Stimulated activated CD8-positive, alpha-beta memory T cell treated with anti-CD3 and anti-CD28 coated beads, Interleukin-4, amount 100 ng/mL, for 4 hours (primary cell): ENCODE data around the gene CHST8.
"Not testable (repeated sequence)": the region's sequence is repeated elsewhere in the genome, so short reads cannot be mapped to it uniquely, and the experiment has no call there.

Experiments used
- DNase-seq, 2 donors: peaks; one replicate each; pipeline ENCODE4 v3.0.0-alpha.2; 2020; ENCODE audit warnings: low read depth in 2 of 2, low spot score in 1 of 2

The CHST8 gene

GRCh38 chr19:33688171-33688992, 66.6 kb downstream of the CHST8 start:
- DNase-seq: no peak

GRCh38 chr19:33689138-33689746, 67.5 kb downstream of the CHST8 start:
- DNase-seq: no peak

DNA sequence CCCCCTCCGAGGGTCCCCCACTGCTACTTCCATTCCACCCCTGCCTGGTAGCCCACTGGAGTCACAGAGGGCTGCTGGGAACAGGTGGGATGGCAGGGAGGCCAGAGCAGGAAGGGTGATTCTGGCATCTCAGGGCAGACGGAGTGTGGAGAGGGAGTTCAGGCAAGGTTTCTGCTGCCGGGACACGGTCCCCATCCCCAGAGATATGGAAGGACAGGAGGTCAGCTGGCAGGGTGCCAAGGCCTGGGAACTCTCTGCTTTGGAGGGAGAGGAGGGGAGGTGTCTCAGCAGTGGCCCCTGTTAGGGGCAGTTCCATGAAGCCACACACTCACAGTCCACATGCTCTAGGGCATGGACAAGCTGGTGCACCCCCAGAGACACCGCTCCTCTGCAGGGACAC, 68.1 kb downstream of the CHST8 start:
- no peak for DNase-seq

GRCh38 chr19:33690378-33691029, 68.8 kb downstream of the CHST8 start:
- no peak for DNase-seq

GRCh38 chr19:33691030-33691427, 69.3 kb downstream of the CHST8 start:
- DNase-seq: no peak

DNA sequence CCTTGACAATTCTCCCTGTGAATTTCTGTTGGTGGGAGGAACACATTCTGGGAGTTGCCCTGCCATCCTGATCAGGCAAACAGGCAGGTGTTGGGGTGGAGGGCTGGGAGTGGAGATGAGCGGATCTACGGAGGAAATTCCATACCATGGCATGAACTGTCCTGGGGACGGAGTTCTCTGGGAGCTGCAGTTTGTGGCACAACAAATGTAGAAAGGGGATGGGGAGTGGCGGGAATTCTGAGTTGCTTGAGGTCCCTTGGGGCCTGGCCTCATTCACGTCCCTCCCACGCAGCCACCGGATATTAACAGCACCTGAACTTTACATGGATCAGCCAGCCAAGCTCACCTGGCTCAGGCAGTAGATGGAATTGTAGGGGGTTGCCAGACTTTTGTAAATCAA, 70.0 kb downstream of the CHST8 start:
- DNase-seq: no peak

DNA sequence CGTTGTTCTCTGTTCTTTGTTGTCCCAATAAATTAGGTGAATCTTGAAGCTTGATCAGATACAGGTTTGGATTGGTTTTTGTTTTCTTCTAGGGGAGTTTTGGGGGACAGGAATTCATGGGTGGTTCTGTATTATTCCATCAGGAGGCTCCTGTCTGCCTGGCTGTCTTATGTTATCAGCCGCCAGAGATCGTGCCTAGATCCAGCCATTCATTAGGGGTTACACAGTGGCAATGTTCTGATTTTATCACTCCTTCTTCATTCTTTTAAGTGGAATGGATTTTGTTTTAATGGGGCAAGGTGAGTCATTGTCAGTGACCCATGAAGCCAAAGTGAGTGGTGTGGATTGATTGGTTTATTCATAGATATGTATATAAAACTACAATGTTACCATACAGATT, 71.9 kb downstream of the CHST8 start:
- no peak for DNase-seq

GRCh38 chr19:33695547-33695946, 73.8 kb downstream of the CHST8 start:
- DNase-seq: not testable (repeated sequence)

GRCh38 chr19:33697766-33698165, 76.0 kb downstream of the CHST8 start:
- no peak for DNase-seq

GRCh38 chr19:33698576-33699435, 77.1 kb downstream of the CHST8 start:
- no peak for DNase-seq

GRCh38 chr19:33699754-33700407, 78.1 kb downstream of the CHST8 start:
- no peak for DNase-seq

DNA sequence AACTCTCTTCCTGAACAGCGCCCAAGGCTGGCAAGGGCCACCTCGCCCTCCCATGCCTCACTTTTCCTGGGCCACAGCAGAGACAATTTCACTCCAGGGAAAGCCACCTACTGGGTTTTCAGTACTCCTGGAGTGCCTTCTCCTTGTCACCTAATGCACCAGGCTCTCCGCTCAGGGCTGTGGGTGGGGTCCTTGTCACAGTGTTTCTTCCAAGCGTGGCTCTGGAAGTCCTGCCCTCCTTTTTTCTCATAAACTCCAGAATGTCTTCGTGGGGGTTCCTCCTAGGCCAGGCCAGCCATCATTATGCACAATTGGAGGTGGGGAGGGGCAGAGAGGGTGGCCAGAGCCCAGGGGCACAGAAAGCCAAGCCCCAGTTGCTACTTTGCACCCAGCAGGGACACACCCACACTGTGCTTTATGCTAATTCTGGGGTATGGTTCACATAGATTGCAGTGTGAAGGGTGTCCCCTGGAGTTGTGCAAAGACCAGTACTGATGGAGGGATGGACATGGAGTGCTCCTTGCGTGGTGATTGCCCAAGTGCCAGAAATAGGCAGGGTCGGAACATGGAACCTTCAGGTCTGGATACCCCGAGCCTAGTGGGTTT, 78.8 kb downstream of the CHST8 start:
- no peak for DNase-seq

- no peak for DNase-seq
Measured at GRCh38 chr19:33701565-33701964, 79.8 kb downstream of the CHST8 start.

DNA sequence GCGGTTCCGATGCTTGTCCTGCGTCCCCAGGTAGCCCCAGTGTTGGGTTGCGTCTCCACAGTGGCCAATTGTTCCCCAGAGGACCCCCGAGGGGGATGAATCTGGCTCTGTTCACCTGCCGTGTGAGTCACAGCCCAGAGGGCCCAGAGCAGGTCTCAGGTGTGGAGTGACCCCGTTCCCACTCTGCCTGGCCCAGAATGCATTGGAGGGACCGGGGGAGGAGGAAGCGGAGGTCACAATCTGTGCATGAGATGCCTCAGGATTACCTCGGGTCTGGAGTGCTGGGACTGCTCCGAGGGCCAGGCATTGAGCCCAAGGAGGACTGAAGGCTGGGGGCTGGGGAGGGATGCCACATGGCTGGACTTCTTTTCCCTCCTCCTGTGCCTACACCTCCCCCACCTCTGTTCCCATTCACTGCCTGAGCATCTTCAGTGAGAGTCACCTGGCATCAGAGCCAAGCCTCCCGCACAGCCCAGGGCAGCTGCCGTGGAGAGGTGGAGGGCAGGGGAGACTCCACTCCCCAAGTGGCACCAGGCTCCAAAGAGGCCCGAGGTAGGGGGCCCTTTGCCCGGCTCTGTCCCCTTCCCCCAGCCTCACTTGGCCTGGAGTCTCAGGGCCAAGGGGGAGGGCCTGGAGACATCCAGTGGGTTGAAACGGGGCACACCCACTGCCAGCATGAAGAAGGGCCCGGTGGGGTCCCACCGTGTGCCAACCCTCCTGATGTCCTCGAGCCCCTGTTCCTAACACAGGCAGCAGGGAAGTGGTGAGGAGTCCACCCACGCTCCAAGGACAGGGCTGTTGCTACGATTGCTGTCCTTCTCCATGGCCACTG, 81.1 kb downstream of the CHST8 start:
- no peak for DNase-seq

GRCh38 chr19:33703438-33703750, 81.6 kb downstream of the CHST8 start:
- DNase-seq: no peak

- no peak for DNase-seq
Measured at GRCh38 chr19:33703821-33704220, 82.1 kb downstream of the CHST8 start.

DNA sequence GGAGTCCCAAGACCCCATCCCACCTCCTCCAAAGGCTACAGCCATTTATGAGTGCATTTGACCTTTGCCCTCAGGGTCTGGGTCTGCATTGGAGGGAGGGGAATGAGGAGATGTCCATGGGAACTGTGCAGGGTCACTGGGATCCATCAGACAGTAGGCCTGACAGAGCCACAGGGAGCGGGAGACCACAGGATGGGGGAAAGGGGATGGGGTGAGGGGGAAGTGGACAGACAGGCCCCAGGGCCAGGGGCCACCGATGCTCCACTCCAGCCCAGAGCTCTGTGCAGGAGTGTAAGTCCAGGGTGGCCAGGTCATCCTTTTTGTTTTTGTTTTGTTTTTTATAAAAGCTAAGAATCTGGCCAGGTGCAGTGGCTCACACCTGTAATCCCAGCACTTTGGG, 82.5 kb downstream of the CHST8 start:
- DNase-seq: no peak

DNA sequence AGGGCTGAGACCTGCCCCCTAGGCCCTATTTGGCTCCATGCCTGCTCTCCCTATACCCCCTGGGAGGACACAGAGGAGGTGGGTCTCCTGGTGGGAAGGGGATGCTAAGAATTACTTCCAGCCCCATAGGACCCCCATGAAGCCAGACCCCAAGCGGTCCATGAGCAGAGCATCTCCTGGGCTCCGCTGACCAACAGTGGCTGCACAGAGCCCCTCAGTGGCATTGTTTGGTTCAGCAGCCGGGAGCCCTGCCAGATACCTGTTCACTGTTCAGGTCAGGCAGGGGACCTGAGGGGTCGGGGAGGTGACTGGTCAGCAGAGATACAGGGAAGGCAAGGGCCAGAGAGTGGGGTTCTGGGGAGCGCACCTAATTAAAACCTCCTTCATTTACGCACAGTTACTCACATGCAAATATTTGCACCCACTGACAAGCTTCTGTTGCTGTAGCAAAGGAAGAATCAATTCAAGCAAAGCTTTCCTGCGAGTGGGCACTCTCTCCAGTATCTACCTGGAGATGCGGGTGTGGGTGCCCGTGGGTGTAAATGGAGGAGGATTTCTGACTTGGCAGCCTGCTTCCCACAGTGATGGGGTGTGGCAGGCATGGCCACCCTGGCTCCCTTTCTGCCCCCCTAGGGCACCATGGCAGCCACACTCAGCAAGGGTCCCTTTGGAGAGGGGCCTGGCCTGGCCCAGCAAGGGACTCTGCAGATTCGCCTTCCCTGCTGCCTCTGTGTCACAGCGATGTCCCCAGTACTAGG, 83.5 kb downstream of the CHST8 start:
- no peak for DNase-seq

GRCh38 chr19:33705860-33706259, 84.1 kb downstream of the CHST8 start:
- DNase-seq: no peak
